ENCODE results near the gene MRPS16. TPM values are rescaled to one million over a fixed set of nuclear protein-coding genes. Genes with fewer than 3 reads are reported as not detected.

Gene MRPS16
- total and polyA plus RNA-seq, 9 of the 15 experiments (the other 6 are each of a cell fraction or from before 2014, with no cell fraction given): 65.0 to 239 (median 146) TPM

DNA sequence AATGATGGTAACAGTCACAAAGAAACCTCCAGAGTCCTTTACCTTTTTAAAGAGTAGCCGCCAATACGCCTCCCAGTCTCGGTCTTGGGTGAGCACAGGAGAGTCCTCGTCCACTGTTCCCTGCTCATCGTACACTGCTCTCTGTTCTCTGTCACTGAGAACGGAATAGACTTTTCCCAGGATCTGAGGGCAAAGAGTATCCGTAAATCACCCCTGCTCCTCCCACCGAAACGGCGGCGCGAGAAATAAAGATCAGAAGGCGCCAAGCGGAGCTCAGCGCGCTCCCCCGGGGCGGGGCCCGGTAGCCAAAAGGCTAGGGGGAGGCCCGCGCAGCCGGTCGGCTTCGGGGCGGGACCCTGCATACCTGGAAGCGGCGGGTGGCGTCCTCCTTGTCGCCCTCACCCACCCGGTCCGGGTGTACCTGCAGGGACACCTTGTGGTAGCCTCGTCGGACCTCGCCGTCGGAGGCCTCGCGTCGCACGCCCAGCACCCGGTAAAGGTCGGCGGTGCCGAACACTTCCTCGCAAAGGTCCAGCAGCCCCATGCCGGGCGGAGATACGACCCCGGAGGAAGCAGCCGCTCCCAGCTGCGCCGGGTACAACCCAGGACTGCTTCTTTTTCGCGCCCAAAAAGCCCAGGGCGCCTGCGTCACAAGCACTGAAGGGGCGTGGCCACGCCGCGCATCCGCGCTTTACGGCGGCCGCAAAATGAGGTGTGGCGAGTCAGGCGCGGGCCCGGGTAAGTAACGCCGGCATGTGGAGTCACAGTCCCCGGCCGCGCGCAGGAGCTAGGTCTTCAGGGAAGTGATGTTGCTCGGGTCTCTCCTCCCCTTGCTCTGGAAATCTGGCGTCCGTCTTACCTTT lies 5.6 kb downstream of the MRPS16 start, which contains the start of gene DNAJC9 (continued):
- TF ChIP-seq CTCFL (IDR thresholded peaks at IDR 0.05; ENCODE audit: borderline replicate concordance, insufficient read depth, low read depth, low read length, poor library complexity, severe bottlenecking) (no peak), FUS (optimal IDR thresholded peaks at IDR 0.05; ENCODE audit: low read depth, low read length) (peak; percentile 82)

DNA sequence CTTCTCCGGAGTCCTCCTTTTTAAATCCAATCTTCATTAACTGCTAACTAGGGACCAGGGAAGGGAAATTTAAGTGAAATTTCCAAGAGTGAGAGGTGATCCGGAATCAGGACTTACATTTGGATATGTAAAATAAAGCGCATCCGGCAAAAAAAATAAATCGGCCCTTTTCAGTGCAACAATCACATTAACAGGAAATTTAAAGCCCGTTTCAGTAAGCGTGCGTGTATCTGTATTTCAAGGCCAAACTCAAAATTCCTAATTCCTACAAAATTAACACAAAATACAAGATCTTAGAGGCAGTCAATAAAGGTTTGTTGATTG lies 6.2 kb downstream of the MRPS16 start:
- WGBS (ENCODE audit: insufficient coverage, low coverage, missing lambda C conversion rate): 0% methylated on average over 8 of the region's 8 CpGs
- peaks cover 77% of the 10 kb centered on the region for H3K36me3 ChIP-seq (ENCODE audit: control insufficient read depth, insufficient read depth, low read length)
- no peaks in the 10 kb centered on the region for H3K9me3 ChIP-seq (replicated peaks; ENCODE audit: control insufficient read depth, insufficient read depth, low read depth, low read length)
- CTCF ChIA-PET (ENCODE audit: low intra/inter-chr PET ratio): no interaction called here
- H4K20me1 ChIP-seq (replicated peaks; ENCODE audit: control insufficient read depth, insufficient read depth, low read length): 0 out of 2 replicates have a peak, but pooled peaks cover 5% of the 10 kb centered on the region
- H2AFZ ChIP-seq (ENCODE audit: low read depth, low read length): no peak overlapping the region
- H3K27me3 ChIP-seq (ENCODE audit: control insufficient read depth in 2 of 2, insufficient read depth in 2 of 2, low read length in 2 of 2): no peaks in the 10 kb centered on the region
- FAIRE-seq (no peak), ATAC-seq (no peak), DNase-seq (ENCODE audit: extremely low read depth in 1 of 4, low spot score in 3 of 4) (no peak)
- no peaks in the 10 kb centered on the region for H3K9me1 ChIP-seq (ENCODE audit: control insufficient read depth, insufficient read depth, low read length)
- POLR2A ChIA-PET: interaction anchor here (0.6 to 5.4 kb wide), 18 partner anchors 10 to 973 kb away, joined by 3 to 66 read pairs (median 4); partner anchors contain the start of genes ANXA7, DDIT4, P4HA1 and PPP3CB
- peak overlapping the region; percentile 94 to 95 for H3K9ac ChIP-seq (ENCODE audit: insufficient read depth in 1 of 2, low read depth in 2 of 2, low read length in 2 of 2)
- intact Hi-C loops (cut with micrococcal nuclease) (loop anchor here (5.0 kb wide), 6 partner anchors 121 to 396 kb away; partner anchors contain the start of genes ANXA7, MYOZ1, P4HA1 and PPP3CB), in situ Hi-C loops (cut with MboI) (no loop called here)
- H3K4me3 ChIP-seq: peak overlapping the region; percentile 65
- peak overlapping the region; percentile 91 for H3K4me2 ChIP-seq (ENCODE audit: insufficient read depth, low read length)
- H3K4me1 ChIP-seq (replicated peaks in 1 of 2; ENCODE audit: control insufficient read depth in 2 of 2, insufficient read depth in 2 of 2, low read length in 2 of 2): peaks cover 6 to 43% of the 10 kb centered on the region in 2 experiments
- BruUV-seq (replicated peaks): TSS peak; percentile 42
- H3K27ac ChIP-seq (ENCODE audit: extremely low read depth, low read depth, low read length): peak overlapping the region; percentile 95
- H3K79me2 ChIP-seq (ENCODE audit: control insufficient read depth, insufficient read depth, low read length): peaks cover 88% of the 10 kb centered on the region
- 0 out of 2 replicates have a peak, but pooled peaks have one; percentile 31 for TF ChIP-seq FOXJ2 (tag; IDR thresholded peaks at IDR 0.05)
- peak; percentile 87 for TF ChIP-seq CHD1 (IDR thresholded peaks at IDR 0.05; ENCODE audit: low read length)
- 0 out of 2 replicates have a peak, but pooled peaks have one; percentile 28 for TF ChIP-seq MIER1 (IDR thresholded peaks at IDR 0.05; ENCODE audit: low read depth)
- peak; percentile 57; the same call in 1 of the 2 replicates for TF ChIP-seq ZNF3 (CRISPR knock-in tag; IDR thresholded peaks at IDR 0.05)
- TF ChIP-seq ZNF778 (CRISPR knock-in tag; IDR thresholded peaks at IDR 0.05): 0 out of 2 replicates have a peak, but pooled peaks have one; percentile 23
- TF ChIP-seq MAFF (IDR thresholded peaks at IDR 0.05; ENCODE audit: low read length): no peak
- TF ChIP-seq, protein P1, sequence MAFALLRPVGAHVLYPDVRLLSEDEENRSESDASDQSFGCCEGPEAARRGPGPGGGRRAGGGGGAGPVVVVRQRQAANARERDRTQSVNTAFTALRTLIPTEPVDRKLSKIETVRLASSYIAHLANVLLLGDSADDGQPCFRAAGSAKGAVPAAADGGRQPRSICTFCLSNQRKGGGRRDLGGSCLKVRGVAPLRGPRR (CRISPR knock-in tag; IDR thresholded peaks at IDR 0.05): 0 out of 2 replicates have a peak, but pooled peaks have one; percentile 31
- TF ChIP-seq KDM1A (IDR thresholded peaks at IDR 0.05): no peak
- TF ChIP-seq SNAPC5 (CRISPR knock-in tag; IDR thresholded peaks at IDR 0.05): no peak
